ENCODE measurements around the gene MRPL28.

DNA sequence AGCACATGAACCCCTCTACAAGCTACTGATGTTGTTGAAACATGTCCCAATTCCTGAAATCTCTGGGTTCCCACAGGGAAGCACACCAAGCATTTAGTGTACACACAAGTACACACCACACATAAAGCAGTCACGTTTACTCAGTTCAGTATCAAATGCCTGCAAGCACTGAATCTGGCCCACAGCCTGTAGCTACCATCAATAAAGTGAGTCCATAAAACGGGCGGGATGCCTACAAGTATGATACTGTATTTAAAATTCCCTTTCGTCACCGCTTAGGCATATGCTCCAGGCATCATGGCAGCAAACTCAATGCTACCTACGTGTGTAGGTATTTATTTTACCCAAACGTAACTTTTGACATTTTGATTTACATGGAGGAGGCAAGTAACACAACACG, 20.1 kb downstream of the MRPL28 start:
- TF ChIP-seq, protein P1, sequence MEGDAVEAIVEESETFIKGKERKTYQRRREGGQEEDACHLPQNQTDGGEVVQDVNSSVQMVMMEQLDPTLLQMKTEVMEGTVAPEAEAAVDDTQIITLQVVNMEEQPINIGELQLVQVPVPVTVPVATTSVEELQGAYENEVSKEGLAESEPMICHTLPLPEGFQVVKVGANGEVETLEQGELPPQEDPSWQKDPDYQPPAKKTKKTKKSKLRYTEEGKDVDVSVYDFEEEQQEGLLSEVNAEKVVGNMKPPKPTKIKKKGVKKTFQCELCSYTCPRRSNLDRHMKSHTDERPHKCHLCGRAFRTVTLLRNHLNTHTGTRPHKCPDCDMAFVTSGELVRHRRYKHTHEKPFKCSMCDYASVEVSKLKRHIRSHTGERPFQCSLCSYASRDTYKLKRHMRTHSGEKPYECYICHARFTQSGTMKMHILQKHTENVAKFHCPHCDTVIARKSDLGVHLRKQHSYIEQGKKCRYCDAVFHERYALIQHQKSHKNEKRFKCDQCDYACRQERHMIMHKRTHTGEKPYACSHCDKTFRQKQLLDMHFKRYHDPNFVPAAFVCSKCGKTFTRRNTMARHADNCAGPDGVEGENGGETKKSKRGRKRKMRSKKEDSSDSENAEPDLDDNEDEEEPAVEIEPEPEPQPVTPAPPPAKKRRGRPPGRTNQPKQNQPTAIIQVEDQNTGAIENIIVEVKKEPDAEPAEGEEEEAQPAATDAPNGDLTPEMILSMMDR (IDR thresholded peaks at IDR 0.05; ENCODE audit: insufficient read depth, low read length, poor library complexity, severe bottlenecking): no peak
- TF ChIP-seq EZH2phosphoT487 (conservative IDR thresholded peaks at IDR 0.05; ENCODE audit: low read length): no peak
